Medulla oblongata (tissue), 1 donor: ENCODE results near the gene SYNGAP1.
A peak's percentile ranks its signal among the peaks of the same experiment; 100 is the strongest.

Experiments used
- DNase-seq: peaks from one replicate; pipeline ENCODE4 v3.0.0-alpha.2; 2015; ENCODE audit errors: extremely low spot score

SYNGAP1 gene

DNA sequence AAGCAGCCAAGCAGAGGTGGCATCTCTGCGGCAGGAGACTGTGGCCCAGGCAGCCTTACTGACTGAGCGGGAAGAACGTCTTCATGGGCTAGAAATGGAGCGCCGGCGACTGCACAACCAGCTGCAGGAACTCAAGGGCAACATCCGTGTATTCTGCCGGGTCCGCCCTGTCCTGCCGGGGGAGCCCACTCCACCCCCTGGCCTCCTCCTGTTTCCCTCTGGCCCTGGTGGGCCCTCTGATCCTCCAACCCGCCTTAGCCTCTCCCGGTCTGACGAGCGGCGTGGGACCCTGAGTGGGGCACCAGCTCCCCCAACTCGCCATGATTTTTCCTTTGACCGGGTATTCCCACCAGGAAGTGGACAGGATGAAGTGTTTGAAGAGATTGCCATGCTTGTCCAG lies 15.0 kb upstream of the SYNGAP1 start:
- no peak for DNase-seq

DNA sequence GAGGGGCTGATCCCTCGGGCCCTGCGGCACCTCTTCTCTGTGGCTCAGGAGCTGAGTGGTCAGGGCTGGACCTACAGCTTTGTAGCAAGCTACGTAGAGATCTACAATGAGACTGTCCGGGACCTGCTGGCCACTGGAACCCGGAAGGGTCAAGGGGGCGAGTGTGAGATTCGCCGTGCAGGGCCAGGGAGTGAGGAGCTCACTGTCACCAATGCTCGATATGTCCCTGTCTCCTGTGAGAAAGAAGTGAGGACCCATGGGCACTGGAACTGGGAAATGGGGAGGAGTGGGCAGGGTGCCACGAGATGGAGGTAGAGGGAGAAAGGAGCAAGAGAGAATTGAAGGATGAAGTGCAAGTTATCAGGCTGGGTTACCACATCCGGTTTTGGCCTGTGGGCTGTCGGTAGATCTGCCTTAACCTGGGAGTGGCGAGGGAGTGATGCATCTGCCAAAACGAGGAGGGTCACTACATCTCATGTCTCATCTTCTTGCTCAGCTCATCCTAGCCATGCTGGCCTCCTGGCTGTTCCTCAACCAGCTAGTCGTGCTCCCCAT lies 14.4 kb upstream of the SYNGAP1 start:
- DNase-seq = no peak

DNA sequence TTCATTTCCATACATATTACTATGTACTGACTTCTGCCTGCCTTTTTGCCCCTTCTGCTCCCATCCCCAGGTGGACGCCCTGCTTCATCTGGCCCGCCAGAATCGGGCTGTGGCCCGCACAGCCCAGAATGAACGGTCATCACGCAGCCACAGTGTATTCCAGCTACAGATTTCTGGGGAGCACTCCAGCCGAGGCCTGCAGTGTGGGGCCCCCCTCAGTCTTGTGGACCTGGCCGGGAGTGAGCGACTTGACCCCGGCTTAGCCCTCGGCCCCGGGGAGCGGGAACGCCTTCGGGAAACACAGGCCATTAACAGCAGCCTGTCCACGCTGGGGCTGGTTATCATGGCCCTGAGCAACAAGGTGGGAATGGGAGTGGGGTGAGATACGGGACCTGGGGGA lies 13.7 kb upstream of the SYNGAP1 start:
- DNase-seq = no peak

DNA sequence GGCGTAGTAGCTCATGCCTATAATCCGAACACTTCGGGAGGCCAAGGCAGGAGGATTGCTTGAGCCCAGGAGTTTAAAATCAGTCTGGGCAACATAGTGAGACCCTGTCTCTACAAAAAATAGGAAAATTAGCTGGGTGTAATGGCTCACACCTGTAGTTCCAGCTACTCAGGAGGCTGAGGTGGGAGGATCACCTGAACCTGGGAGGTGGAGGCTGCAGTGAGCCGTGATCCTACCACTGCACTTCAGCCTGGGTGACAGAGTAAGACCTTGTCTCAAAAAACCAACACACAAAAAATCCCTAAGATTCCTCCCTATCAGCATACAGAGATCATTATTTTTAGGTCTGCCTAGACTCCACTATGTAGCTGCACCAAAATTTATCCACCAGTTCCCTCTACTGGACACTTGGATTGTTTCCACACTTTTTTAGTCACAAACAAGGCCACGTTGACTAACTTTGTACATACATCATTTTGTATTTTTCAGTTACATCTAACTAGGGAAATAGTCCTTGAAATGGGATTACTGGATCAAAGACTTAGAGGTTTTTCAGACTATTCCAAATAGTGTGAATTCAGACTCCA lies 12.6 kb upstream of the SYNGAP1 start:
- DNase-seq = no peak

DNA sequence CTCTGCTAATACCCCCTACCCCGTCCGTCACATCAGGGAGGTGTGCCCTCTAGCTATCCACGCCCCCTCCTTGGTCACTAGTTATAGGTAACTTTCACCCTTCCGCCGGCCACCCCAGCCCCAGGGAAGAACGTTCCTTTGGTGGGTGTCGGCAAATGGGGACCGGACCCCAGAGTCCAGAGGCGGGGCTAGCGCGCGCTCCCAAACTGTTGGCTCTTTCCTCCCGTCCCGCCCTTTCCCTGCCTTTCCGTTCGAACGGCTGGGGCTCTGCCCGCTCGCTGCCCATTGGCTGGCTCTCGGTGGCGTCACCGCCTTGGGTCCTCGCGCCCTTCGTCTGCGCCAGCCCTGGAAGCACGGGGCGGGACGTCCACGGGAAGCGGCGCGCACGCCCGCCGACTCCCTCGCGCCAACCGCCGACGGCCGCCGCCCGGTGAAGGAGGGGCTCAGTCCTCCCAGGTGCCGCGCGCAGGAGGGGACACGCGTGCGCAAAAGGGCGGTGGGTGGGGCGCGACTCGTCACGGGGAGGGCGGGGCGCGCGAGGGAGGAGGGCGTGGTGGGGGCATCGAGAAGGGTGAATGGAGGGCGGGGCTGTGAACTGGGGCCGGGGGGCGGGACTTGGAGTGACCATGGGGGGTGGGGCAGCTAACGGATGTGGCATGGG lies 9.7 kb upstream of the SYNGAP1 start:
- DNase-seq = peak; percentile 98

DNA sequence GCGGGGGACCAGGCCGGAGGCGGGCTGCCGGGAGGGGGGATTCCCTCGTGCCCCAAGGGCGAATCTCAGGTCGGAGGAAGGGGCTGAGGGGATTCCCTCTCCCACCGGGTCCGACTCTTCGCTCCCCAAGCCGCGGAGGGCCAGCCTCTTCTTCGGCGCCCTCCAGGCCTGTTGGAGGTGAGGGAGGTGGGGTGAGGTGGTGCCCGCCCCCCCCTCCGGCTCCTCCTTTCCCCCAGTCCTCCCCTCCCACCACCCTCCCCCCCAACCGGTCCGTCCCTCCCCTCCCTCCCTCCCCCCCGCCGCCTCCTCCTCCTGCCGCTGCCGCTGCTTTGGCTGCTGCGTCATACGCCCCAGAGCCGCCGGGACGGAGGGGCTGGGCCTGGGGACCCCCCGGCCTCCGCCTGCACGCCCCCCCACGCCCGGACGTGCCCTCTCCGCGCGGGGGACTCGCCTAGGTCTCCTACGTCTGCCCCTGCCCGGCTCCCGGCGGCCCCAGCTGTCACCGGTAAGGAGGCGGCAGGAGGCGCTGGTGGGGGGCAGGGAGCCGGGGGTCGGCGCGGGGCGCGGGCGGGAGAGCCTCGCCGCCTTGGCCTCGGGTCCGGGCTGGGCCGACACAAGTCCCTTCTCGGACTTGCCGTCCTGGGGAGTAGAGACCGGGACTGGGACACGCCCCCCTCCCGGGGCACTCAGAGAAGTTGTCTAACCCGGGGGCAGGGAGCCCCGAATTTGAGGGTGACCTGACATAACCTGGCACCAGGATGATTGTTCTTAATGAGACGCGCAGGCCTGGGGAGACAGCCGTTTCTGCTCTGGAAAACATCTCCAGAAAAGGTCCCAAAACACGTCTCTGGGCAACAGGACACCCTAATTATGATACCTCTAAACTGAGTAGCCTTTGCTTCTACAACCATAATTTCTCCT lies 8.9 kb upstream of the SYNGAP1 start, which contains the start of gene PHF1:
Gene PHF1, plus strand, starts transcription at position 304 of the 921 bp plus-strand sequence. CDS start 1,250 bp downstream, outside the sequence.
- no peak for DNase-seq

DNA sequence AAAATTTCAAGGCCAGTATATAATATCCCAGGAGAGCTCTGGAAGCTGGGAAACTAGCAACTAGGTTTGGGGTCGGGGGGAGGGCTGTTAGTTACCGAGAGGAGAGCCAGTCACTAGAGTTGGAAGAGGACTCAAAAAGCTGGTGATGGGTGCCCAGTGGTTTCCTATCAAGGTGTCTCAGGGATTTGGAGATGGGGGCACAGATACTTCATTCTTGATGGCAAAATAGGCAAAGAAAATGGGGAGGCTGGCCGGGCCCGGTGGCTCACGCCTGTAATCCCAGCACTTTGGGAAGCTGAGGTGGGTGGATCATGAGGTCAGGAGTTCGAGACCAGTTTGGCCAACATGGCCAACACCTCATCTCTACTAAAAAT lies 8.2 kb upstream of the SYNGAP1 start:
- DNase-seq = no peak

DNA sequence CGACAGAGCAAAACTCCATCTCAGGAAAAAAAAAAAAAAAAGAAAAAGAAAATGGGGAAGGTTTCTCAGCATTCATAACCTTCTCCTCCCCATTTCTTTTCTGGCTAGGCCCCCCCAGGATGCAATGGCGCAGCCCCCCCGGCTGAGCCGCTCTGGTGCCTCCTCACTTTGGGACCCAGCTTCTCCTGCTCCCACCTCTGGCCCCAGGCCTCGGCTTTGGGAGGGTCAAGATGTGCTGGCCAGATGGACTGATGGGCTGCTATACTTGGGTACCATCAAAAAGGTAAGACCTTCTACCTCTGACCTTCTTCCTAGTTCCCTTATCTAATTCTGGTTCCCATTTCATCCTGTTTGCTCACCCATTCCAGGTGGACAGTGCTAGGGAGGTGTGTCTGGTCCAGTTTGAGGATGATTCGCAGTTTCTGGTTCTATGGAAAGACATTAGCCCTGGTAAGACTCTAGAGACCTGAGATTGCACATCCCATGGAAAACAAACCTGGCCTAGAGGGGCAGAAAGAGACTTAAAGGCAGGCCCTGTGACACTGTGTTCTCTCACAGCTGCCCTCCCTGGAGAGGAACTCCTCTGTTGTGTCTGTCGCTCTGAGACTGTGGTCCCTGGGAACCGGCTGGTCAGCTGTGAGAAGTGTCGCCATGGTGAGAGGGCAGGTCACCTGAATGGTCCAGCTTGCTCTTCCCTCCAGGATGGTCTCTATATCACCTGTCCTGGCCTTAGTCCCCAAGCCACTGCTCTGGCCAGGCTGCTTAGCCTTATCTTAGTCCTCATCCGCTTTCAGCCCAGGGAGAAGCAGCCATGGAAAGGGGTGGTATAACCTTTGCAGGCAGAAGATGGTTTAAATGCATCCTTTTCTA lies 7.5 kb upstream of the SYNGAP1 start:
- DNase-seq = no peak

DNA sequence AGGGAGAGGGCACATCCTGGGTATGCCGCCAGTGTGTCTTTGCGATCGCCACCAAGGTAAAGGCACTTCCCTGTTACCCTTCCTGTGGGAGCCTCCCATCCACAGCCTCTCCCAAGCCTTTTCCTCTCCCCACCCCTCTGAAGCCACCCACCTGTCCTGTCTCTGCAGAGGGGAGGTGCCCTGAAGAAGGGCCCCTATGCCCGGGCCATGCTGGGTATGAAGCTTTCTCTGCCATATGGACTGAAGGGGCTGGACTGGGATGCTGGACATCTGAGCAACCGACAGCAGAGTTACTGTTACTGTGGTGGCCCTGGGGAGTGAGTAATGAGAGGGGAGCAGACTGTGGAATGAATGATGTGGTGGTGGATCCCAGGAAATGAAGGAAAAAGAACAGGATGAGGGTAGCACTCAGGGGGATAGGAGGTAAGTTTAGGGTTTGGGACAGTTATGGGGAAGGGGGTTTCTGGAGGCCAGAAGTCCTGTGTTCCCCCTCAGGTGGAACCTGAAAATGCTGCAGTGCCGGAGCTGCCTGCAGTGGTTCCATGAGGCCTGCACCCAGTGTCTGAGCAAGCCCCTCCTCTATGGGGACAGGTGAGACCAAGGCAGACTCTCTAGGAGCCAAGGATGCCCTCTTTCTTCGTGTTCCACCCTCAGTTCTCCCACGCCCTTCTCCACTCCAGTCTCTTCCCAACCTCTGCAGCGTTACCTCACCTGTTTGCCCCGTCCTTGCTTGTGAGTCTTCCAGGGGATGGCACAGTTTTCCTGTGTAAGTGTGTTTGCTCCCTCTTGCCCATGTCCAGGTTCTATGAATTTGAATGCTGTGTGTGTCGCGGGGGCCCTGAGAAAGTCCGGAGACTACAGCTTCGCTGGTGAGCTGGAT lies 6.4 kb upstream of the SYNGAP1 start:
- DNase-seq = no peak

DNA sequence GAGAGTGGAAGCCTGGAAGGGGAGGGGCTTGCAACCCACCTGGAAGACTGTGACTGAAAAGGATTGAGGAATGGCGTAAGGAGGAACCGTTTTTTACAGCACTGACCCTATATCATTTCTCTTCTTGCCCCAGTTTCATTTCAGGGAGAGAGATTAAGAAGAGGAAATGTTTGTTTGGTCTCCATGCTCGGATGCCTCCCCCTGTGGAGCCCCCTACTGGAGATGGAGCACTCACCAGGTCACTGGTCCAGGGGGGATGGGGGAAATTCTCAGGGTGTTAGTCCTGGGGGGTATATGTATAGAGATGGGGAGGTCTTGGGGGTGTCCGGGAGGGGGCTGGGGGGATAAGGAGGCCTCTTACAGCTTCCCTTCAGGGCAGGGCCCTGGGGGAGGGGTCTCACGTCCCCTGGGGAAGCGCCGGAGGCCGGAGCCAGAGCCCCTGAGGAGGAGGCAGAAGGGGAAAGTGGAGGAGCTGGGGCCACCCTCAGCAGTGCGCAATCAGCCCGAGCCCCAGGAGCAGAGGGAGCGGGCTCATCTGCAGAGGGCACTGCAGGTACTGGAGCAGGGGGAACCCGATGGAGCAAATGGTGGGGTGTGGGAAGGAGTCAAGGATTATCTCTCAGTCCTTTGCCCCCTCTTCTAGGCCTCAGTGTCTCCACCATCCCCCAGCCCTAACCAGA lies 5.1 kb upstream of the SYNGAP1 start:
- no peak for DNase-seq

DNA sequence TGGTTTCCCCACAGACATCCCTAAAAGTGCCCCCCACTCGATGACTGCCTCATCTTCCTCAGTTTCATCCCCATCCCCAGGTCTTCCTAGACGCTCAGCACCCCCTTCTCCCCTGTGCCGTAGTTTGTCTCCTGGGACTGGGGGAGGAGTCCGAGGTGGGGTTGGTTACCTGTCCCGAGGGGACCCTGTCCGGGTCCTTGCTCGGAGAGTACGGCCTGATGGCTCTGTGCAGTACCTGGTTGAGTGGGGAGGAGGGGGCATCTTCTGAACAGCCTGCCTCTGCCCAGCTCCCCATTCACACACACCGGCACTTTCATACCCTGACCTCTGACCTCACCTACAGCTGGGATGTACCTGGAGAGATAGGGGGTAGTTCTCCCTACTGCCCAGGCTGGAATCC lies 4.0 kb upstream of the SYNGAP1 start:
- DNase-seq = no peak

DNA sequence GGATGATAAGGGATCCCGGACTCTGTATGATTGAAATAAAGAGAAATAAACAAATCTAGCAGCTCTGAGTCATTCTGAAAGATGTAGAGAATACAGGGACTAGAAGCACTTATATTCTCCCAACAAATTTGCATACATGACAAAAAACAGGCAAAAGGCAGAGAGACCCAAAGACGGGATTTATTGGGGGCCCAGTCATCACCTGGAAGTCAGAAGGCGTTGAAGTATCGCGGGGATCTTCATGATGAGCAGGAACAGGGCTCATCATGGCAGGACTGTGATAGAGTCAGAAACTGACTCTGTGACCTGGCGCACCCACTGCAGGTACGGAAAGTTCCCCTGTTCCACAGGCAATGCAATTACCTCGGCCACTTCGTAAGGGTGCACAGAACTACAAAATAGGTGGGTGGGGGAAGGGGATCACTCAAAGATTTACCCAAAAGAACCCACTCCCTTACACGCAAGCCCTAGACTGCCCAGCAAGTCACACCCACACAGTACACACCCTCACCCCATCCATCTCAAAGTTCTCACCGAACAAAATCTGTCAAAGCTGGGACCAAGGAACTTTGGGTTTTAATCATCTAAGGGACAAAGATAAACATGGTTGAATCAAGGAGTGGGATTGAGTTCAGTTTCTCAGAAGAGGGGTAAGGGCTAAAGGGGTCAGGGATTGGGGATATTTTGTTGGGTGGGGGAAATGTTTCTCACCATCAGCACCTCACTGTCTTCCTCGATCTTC lies 3.3 kb upstream of the SYNGAP1 start:
- DNase-seq = no peak

DNA sequence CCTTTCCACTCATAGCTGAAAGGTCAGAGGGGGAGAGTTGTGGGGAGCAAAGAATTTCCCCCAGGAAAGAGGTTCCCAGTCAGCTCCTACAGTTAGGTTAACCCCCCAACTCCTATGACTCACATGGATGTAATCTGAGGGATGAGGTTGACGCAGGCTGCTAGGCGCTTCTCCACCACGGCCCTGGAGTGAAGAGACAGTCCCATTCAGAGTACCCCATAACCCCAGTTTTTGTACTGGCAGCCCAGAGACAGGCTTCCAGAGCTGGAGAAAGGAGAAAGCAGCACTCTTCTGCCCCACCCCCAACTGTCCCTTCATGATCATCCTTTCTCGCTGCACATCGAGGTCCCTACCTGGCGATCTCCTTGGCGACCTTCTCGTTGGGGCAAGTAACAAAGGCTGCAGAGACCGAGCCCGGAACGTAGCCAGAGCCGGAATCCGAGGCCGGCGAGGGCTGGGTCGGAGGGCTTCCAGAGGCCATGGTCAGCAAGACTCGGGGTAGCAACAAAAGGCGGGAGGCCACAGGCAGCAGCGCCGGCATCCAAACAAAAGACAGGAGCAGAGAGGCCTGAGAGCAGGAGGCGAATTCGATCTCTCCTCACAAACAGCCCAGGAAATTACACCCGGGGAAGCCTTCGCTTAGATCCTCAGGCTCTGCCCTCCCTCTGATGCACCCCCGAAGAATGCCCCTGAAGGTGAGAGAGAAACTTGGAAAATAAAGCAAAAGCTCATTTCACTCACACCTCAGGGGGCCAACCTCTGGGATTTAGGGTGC lies 2.5 kb upstream of the SYNGAP1 start:
- no peak for DNase-seq

DNA sequence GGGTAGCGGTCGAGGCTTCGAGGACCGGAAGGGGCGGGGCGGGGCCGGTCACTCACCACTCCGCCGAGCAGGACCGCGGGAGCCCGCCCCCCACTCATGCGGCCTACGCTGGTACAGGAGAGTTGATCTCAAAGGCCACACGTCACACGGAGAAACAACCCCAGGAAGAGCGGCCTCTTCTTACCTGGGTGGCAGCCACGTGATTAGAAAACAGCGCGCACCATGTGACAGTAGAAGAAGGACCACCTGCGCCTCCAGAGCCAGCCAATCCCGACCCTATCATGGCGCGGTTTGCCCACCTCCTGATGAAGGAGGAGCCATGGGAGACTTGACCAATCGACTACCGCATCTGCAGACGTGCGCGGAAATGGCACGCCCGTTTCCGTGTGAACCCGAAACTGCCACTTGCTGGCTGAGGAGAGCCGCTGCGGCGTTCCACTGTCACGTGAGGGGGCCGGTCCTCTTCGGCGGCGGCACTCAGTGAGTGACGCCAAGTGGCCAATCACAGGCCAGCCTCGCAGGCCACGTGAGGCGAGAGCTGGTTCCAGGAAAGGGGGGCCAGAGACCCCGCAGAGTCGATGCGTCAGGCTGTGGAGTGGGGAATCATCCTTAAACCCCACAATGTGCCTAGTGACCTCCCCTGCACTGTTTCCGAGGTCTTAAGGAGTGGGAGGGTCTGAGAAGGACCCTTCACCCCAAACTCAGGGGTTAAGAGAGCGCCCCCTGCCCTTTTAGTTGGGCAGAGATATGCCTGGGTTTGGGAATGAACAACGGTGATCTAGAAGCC lies 1.8 kb upstream of the SYNGAP1 start, which contains the start of gene CUTA:
Gene CUTA, minus strand, starts transcription at position 205 of the 787 bp plus-strand sequence. Its CDS starts 107 bp downstream, at position 98.
- DNase-seq = peak; percentile 100

DNA sequence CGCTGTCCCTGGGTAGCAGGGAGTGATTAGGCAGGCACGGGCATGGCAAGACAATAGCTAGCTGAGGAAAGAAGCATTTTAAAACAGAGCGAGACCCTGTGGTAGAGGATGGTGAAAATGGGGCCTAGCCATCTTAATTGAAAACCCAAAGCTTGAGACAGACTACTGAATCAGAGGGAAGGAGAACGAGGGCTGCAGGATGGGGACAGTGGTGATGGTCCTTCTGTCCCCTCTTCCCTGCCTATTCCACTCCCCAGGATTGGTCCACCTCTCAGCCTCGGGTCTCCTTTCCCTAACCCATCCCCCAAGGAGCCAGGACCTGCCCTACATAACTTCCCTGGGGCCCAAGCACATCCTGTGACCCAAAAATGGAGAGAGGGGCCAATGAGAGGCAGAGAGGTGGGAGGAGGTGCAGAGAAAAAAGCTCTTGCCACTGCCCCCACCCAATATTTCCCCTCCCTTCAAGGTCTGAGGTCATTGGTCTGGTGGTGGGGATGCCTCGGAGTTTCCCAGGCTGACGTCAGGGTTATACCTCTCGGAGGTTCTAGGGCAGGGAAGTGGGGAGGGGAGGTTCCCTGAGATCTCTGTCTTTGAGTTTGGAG lies 1.1 kb upstream of the SYNGAP1 start:
- DNase-seq = no peak

DNA sequence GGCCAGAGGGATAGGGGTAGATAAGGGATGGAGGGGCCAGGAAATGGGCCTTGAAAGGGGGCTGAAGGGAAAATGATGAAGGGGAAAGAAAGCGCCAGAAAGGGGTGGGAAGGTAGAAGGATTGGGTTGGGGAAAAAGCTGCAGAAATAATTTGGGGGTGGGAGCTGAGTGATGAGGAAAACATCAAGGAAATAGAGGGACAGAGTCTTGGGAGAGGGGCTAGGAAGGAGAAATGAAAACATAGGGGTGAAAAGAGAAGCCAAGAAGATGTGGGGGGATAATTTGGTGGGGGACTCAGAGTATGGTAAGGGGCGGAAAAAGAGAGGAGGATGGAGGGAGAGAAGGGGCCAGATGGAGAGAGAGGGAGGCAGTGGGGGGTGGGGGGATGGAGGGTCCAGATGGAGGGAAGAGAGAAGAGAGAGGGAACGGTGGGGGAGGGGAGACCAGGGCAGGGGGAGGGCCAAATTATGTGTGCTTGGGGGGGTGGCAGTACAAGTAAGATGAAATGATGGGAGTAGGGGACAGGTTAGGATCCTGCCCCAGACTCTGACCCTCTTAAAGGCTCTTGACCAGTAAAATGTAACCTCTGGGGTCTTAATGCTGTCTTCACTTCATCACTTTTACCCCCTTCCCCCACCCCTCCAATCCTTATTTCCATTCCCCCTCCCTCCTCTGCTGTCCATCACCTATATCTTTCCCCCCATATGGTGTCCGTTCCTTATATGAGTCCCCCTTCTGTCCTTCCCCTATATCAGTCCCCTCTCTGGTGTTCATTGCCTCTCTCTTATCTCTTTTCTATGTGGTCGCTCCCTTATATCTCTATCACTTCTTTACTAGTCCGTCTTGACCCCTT lies 852 bp downstream of the SYNGAP1 start:
- DNase-seq = no peak
